ENCODE measurements around the gene RPL13. TPM values are rescaled to one million over a fixed set of nuclear protein-coding genes. Genes with fewer than 3 reads are reported as not detected.

Gene RPL13
- total RNA-seq, 2 donors from 2014 or later = 1,855 to 2,011 TPM

GRCh38 chr16:89572073-89572484 is 11.6 kb downstream of the RPL13 start:
- TF ChIP-seq CTCF (IDR thresholded peaks at IDR 0.05) = no peak
- H3K9me3 ChIP-seq = no peaks in the 10 kb centered on the region
- no peak for DNase-seq
- H3K36me3 ChIP-seq = no peaks in the 10 kb centered on the region
- intact Hi-C loops (cut with DNase I) = loop anchor here (10.0 kb wide), 1 partner anchor 73 kb away; no protein-coding TSS in a partner anchor
- no peak overlapping the region for H3K9ac ChIP-seq (ENCODE audit: low read depth in 2 of 2, low read length in 2 of 2)
- H3K27ac ChIP-seq = no peak overlapping the region
- H3K27me3 ChIP-seq = peaks cover 32% of the 10 kb centered on the region
- H3K4me3 ChIP-seq = no peak overlapping the region
- peaks cover 11% of the 10 kb centered on the region for H3K4me1 ChIP-seq

- no peak for DNase-seq
- no peak for TF ChIP-seq CTCF (IDR thresholded peaks at IDR 0.05)
- Histone ChIP-seq H3K9ac (ENCODE audit: low read depth in 2 of 2, low read length in 2 of 2) (no peak overlapping the region), H3K27me3 (peaks cover 32% of the 10 kb centered on the region), H3K4me1 (peaks cover 11% of the 10 kb centered on the region), H3K36me3 (no peaks in the 10 kb centered on the region), H3K9me3 (no peaks in the 10 kb centered on the region), H3K27ac (no peak overlapping the region), H3K4me3 (no peak overlapping the region)
- intact Hi-C loops (cut with DNase I) = loop anchor here (10.0 kb wide), 1 partner anchor 72 kb away; no protein-coding TSS in a partner anchor
Observed at GRCh38 chr16:89572485-89573205, 12.2 kb downstream of the RPL13 start.

- Histone ChIP-seq H3K4me3 (no peak overlapping the region), H3K9ac (ENCODE audit: low read depth in 2 of 2, low read length in 2 of 2) (no peak overlapping the region), H3K4me1 (peaks cover 11% of the 10 kb centered on the region), H3K36me3 (no peaks in the 10 kb centered on the region), H3K27me3 (peaks cover 32% of the 10 kb centered on the region), H3K27ac (no peak overlapping the region), H3K9me3 (no peaks in the 10 kb centered on the region)
- no peak for DNase-seq
- no peak for TF ChIP-seq CTCF (IDR thresholded peaks at IDR 0.05)
- intact Hi-C loops (cut with DNase I) = loop anchor here (10.0 kb wide), 1 partner anchor 71 kb away; no protein-coding TSS in a partner anchor
Observed at GRCh38 chr16:89573826-89574680, 13.6 kb downstream of the RPL13 start.

- peak; percentile 59 for TF ChIP-seq CTCF (IDR thresholded peaks at IDR 0.05)
- no peaks in the 10 kb centered on the region for H3K9me3 ChIP-seq
- intact Hi-C loops (cut with DNase I) = loop anchor here (10.0 kb wide), 1 partner anchor 70 kb away; no protein-coding TSS in a partner anchor
- H3K9ac ChIP-seq (ENCODE audit: low read depth in 2 of 2, low read length in 2 of 2) = no peak overlapping the region
- peaks cover 11% of the 10 kb centered on the region for H3K4me1 ChIP-seq
- peak overlapping the region; percentile 26 for H3K4me3 ChIP-seq
- peak; percentile 57 for DNase-seq
- peaks cover 32% of the 10 kb centered on the region for H3K27me3 ChIP-seq
- H3K36me3 ChIP-seq = no peaks in the 10 kb centered on the region
- H3K27ac ChIP-seq = no peak overlapping the region
Observed at GRCh38 chr16:89574681-89575246, 14.3 kb downstream of the RPL13 start.

Data from colonic mucosa (tissue), 4 donors.